GM19099 (cell line): Measurements from ENCODE around the gene CCT7.

Experiments used
- POLR2A ChIP-seq: IDR thresholded peaks from 3 replicates; pipeline ENCODE4 v1.6.1; 2011; ENCODE audit warnings: low read depth; ENCODE audit not compliant: insufficient read length; ENCODE audit errors: extremely low read depth

The CCT7 gene

DNA sequence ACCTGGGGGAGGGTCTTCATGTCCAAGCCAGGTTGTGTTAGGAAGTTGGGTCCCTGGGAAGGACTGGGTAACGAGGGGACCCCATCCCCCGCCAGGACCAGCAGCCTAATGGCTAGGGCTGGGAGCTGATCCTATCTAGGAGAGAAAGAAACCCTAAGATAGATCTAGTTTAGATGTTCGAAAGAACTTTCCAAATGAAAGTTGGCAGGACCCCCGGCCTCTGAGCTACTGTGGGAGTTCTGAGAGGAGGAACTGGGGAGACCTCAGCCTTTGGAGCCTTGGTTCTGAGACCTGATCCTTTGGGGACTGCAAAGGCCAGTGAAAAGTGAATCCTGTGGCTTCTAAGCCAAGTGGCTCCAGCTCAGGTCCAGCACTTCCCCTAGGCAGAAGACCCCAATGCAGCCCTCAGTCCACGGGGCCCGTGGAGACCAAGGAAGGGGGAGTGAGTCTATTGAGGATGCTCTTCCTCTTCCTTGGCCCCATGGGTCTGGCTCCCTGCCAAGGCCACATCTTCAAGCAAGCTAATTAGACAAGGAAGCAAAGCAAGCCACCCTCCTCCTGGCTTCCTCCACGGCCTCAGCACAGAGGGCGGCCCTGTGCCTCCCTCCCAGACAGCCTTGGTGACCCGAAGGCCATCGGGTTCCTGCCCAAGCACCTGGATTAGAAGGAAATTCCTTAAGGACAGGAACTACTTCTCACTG is 23.5 kb downstream of the CCT7 start:
- no peak for TF ChIP-seq POLR2A

DNA sequence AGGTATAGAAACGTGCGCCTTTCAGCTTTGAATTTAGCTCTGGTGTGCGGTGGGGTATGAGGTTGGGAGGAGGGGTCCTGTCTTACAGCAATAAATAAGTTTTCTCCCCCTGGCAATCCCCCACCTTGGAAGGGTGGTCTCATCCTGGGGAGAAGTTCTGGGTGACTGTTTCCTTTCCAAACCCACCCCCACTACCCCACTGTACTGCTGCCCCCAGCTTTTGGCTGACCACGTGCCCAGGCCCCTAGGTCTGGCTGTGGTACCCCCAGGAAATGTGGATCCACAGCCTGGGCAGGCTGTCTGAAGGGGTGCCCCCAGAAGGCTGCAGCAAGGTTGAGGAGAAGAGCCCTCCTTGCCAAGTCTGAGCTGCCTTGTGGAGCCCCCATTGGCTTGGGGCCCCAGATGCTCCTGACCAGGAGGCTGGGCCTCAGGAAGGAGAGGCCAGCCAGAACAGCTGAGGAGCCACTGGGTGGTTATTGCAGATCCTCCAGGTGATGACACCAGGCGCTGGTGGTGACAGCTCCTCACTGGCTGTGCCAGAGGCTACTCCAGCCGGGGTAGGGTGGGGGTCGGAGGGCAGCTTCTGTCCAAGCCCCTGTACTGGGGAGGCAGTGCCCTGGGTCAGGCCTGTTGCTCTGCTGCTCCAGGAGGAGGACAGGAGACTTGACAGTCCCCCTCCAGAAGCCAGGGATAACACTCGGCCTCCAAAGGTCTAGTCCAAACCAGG is 24.2 kb downstream of the CCT7 start:
- no peak for TF ChIP-seq POLR2A

DNA sequence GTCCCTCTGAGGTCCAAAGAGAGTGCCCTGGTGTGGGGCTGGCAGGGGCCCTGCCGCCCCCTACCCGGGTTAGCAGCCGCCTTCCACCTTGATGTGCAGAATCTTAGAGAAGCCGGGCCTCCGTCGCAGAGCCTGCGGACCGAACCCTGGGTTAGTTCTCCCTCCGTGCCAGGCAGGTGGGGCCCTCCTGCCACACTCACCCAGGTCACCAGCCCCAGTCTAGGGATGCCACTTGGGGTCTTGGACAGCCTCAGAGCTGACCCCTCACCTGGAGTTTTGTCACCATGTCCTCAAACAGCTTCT is 24.8 kb downstream of the CCT7 start:
- no peak for TF ChIP-seq POLR2A

DNA sequence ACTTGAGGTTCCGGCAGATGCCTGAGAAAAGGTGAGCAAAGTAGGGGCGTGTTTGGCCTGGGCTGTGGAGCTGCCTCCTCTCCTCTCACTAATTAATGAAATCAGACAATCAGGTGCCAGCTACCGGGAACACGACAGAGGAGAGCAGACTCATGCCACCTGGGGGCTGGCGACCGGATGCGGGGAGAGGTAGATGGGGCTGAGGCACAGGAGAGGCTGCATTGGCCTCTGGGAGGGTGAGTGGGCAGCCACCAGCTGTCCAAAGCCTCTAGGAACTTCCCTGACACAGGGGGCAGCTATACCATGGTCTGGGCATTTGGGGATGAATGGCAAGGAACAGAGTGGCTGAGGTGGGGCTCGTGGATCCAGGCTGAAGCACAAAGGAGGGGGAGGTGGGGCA is 25.2 kb downstream of the CCT7 start:
- no peak for TF ChIP-seq POLR2A

DNA sequence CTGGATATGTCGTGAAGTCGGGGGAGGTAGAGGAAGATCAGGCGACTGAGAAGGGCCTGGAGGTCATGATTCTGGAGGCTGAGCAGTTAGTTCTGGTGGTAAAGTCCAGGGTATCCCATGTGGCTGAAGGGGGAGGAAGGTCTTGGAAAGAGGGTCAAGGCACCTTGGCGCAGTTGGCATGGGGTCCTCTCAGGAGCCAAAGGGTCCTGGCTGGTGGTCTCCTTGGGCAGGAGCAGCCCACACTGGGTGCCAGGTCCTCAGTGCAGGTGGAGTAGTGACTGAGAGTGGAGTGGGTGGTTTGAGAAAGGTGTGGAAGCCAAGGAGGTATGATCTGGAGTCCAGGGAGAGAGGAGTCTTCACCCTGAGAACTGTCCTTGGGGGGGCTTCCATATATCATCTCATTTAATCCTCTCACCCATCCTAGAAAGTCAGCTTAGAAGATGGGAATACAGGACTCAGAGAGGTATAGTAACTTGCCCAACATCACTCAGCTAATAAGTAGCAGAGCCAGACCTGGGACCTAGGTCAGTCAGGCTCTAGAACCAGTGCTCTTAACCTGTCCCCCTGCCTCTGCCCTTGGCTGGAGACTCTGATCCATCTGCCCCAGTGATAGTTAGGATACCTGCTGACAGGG is 25.7 kb downstream of the CCT7 start:
- TF ChIP-seq POLR2A, result no peak

DNA sequence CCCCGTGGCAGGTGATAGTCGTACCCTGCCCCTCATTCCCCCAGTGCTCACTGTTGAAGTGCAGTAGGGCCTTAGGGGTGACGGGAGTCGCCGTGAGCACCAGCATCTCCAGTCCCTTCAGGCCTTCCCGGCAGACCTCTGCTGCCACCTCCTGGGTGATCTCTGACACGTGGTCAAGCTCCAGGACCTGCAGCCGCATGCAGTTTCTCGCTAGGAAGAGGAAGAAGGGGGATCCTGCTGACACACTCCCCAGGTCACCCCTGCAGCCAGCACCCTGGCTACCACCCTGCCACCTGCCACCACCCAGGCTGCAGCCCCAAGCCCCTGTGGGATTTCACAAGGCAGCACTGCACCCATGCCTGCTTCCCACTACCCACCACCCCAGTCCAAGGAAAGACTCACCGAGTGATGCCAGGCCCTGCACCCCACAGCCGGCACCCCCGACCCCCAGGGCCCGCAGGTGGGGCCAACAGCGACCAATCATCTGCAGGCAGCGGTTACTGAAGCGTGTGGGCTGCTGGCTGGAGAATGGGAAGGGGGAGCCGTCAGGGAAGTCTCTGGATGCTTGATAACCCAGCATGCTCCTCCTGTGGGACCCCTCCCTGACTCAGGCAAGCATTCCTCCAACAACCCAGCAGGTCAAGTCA is 26.4 kb downstream of the CCT7 start:
- TF ChIP-seq POLR2A, result no peak

DNA sequence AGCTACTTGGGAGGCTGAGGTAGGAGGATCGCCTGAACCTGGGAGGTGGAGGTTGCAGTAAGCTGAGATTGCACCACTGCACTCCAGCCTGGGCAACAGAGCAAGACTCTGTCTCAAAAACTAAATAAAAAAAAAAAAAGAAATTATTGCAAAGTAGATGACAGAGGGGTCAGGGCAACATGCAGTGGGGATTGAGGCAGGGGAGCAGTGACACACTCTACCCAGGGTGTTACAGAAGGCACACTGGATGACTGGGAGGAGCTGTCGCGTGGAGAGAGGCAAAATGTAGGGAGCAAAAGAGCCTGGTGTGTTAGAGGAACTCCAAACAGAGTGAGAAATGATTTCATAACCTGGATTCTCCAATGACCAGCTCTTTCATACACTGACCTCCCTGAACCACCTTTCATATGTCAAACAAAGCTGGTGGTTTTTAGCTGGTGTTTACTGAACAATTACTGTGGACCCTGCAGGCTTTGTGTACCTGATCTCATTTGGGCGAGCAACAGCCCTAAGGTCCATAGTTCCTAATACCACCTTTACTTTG is 28.1 kb downstream of the CCT7 start:
- TF ChIP-seq POLR2A, result no peak

DNA sequence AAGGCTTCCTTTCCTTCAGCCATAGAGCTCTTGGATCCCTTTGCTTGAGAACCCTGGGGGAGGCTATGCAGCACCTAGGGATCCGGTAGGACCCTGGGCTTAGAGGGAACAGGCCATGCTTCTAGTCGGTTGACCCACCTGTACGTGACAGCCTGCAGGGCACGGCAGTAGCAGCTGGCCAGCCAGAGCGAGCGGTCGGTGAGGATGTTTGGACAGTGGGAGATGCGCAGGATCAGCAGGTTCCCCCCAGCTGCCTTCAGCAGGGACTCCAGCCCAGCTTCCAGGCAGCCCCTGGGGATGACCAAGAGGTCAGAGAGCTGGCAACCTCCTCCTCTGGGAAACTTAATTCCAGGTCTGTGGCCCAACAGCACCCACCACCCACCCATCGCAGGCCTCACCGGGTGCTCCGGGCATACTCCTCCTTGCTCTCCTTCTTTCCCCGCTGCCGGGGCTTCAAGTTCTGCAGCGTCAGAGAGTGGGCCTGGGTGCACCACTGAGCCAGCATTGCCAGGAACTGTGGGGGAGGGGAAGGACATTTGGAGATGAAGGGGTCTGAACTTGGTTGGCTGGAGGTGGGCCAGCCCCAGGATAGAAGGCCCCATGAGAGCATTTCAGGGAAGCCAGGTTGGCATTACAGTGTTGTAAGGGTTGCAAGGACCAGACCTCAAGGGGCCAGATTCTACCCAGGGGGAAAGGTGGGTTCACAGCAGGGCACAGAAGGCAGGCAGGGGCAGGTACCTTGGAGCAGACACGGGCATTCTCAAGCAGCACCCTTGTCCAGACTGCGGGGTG is 29.6 kb downstream of the CCT7 start:
- no peak for TF ChIP-seq POLR2A

DNA sequence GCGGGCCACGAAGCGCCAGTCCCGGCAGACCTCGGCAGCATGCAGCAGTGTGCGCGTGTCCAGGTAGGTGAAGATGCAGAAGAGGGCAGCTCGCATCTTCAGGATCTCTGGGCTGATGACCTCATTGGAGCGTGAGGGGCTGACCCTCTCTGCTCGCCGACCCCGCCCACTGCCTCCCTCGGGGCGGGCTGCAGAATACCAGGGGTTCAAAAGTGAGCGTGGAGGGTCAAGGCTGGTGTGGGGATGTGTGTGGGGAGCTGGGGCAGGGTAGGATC is 30.2 kb downstream of the CCT7 start:
- no peak for TF ChIP-seq POLR2A

DNA sequence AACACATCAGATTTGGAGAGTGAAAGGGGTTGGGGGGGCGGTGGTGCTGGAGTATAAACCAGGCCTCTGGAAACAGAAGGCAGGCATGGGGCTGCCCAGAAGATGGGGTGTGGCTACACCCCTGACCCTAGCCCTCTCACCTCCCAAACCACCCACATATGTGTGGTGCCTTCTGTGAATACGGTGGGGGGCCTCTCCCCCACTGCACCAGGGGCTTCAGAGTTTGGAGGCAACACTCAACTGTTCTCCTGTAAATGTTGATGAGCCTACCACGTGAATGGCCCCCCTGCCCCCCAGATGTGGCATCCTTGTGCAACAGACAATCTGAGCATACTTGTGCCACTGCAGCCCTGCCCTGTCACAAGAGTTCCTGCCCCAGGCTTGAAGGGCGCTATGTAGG is 30.7 kb downstream of the CCT7 start:
- TF ChIP-seq POLR2A, result no peak

DNA sequence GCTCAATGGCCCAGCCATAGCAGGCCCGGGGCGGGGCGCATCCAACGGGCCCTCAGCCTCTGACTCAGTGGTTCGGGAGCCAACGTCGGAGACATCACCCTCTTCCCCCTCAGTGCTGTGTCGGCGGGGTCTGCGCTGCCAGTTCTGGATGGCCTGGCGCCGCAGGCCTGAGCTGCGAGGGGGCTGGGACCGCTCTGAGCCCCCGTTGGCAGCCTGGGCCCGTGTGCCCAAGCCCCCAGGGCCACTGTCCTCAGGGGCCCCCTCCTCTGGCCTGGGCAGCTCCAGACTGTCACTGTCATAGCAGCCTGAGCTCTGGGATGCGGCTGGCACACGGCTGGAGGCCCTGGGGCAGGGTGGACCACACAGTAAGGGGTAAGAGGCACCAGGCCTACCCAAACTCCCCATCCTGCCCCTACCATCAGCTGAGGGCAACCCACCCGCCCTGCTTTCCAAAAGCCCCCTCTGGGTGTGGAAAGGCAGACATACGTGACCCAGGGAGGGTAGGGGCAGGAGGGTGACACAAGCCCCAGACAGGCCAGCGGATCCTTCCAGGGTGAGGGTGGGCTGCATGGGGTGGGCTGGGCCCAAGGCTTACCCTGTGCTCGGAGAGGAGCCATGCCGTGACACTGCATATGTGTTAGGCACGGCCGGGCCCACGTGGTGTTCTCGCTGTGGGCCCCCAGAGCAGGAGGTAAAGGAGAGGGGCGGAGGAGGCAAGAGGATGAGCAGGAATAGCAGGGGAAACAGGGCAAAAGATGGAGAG is 31.4 kb downstream of the CCT7 start:
- TF ChIP-seq POLR2A, result no peak

DNA sequence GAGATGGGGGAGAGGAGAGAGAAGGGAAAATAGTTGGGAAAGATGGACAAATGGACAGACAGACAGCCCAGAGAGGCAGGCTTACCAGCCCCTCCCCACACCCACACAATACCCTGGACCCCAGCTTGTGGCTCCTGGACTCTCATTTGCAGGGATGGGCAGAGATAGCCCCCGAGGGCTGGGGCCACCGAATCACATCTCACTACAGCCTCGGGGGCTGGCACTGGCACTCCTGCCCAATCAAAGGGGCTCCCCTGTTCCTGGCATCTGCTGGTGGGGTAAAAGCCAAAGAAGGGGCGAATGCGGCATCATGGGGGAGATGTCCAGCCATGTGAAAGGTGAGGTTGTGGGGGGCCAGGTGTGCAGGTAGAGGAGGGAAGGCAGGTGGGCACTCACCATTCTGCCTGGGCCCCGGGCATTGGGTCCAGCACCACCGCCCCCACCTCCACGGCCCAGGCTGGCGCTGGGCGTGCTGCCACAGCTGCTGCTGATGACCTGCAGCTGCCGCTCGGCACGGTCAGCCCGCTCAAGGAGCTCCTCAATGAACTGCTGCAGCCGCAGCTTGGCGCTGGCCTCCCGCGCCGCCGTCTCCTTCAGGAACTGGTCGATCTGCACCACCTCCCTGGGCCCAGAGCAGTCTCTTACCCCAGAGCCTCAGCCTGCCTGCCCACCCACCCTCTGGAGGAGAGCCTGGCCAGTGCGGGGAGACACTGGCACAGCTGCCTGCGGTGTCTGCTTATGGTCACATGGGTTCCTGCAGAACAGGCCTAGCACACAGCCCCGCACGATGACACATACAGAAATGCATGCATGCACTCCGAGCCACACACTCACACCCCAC is 32.2 kb downstream of the CCT7 start:
- TF ChIP-seq POLR2A, result no peak

DNA sequence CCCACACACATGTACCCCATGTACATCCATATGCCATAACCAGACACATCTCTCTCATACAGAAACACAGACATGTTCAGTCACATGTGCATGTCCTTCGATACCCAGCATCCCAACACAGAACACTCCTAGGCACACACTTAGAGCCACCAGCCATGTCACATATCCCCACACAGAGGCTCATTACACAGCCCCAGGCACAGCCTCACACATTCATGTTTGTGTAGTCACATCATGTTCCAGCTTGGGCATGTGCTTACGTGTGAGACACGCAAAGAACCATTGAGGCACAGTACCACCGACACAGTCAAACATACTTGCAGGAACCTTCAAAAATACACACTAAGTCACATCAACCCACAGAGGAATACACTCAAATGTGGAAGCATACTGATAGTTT is 32.9 kb downstream of the CCT7 start:
- no peak for TF ChIP-seq POLR2A
